NCI-H187 (cell line): ENCODE data around the gene LMAN1.

ENCODE experiments used
- DNase-seq, 2 experiments: peaks; one replicate each; lab custom pipeline; 2025; lab: John Stamatoyannopoulos, UW

Gene LMAN1

DNA sequence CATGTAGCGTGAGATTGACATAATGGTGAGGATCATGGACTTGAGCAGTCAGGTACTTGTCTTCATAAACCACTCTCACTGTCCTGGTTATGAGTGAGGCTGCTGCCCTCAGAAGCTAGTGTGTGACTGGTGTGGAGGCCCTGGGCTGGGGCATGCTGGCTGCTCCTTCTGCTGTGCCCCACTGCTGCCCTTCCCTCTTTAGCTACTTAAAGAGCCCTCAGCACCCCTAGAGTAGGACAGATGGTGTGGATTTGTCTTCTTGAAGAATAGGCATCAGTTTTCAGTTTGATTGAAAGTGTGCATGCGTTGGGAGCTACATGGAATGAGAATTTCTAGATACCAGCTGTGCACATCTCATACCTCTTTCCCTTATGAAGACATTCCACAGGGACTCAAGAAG lies 56.1 kb downstream of the LMAN1 start:
- DNase-seq: no peak

DNA sequence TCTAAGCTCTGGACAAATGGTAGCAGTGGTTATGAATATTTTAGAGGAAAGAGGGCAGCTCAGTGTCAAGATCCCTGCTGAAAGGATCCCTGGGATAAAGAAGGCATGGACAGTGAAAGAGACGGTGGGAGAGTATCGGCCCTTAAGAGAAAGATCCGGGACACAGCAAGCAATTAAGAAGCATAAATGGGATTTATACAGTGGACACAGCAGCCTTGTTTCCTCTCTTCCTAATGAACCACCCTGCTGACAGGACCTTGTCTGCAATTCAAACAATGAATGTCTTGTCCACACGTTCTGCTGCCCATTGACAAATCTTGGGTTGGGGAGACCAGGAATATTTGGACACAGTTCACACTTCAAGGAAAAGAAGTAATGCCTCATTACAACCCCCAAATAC lies 57.1 kb downstream of the LMAN1 start:
- no peak for DNase-seq

DNA sequence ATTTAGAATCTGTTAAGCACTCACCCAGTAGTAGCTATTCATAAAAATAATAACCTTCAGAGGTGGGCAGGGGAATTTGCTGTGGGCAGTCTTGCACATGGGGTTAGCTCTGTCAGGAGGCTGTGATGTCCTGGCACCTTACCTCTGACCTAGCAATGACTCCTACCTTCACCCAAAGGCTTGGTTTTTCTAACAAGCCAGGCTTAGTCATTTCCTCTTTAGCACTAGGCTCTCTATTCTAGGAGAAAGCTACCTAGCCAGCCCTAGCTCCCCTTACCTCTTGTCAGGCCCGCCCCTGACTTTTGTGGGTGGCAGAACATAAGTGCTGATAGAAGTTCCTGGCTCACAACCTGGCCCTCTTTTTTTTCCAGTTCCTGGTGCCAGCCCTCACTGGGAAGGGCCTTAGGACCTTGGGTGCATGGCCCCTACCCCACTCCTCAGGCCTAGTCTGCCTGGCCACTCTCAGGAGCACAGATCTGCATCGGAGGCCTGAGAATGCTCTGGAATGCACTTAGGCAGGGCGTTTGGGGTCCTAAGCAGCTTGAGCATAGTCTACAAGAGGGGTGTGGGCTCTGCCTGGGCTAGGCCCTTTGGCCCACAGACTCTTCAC lies 58.3 kb downstream of the LMAN1 start:
- DNase-seq: no peak

DNA sequence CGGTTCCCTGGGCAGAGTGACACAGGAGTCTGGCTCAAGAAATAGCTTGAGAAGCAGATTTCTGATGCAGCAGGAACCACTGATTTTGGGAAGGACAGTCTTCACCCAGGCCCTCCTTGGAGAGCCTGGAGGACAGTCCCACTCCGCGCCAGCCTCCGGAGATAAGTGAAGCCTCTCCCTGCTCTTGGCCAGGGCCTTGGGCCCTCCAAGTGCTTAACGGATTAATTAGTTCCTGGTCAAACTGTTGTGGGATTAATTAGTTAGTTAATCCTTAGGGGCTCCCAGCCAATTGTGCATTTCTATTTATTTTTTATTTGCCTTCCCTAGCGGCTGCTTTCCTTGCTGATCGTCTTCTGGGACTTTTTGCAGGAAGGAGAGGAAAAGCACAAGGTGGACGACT lies 60.2 kb downstream of the LMAN1 start:
- DNase-seq: no peak

DNA sequence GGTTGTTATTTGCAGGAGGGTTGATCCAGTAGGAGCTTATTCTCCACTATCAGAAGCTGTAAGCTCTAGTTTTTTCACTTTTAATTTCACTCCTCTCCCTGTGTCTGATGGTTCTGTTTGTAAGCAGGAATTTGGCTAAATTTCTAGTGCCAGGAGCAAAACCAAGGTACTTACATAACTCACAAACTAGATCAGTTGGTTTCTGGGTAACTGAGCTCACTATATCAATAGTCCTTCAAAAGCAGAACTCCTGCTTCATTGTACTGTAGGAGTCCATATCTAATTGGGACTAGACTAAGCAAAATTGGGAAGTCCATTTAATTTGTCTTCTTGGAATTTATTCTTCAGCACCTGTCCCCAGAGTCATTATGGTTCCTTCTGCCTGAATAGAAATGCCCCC lies 65.7 kb downstream of the LMAN1 start:
- DNase-seq: no peak

DNA sequence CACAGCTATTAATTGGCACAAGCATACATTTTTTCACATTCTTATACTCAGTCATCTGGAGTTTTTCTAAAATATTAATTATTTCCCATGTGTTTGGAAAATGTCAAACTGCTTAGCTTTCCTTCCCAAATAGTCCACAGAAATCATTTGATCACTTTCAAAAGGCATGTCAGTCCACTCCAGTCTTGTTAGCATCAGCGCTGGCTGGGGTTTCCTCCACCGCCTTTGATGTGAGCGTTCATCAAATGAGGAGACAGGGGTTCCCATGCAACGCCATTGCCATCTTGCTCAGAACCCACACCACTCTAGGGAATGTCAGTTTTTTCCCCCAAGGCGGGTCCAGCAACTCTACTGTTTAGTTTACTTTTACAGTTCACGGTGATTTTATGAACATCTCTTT lies 72.7 kb downstream of the LMAN1 start:
- no peak for DNase-seq

DNA sequence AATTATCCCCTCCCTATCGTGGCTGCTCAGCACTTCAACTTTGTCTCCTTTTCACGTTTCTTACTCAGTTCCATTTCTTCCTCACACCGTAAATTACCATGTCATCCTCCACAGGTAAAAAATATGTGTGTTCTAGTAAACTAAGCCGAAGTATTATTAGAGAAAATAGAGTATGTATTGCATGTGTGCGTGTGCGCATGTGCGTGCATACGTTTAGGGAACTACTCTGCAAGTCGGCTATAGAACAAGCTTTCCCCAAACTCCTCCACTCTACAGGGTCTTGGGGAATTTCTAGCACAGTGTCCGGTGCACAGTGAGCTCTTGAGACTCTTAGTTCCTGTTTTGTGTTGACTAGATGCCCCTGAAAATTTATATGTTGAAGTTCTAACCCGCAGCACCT lies 76.7 kb downstream of the LMAN1 start:
- DNase-seq: no peak

DNA sequence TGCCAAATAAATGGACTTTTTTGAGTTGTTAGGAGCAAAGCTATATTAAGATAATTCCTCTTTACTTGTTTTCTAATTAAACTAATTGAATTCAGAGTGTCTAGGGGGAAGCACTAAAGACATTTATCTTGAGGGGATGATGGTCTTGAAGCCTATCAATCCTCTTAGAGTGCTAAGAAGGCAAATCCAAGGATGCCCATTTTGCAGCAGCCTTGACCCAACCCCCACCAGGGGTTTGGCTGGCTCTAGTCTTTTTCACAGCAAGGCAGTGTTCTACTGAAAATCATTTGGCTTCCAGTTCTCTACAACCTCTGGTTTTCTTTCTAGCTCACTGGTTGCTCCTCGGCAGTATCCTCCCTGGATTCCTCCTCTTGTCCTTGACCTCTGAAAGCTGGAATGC lies 79.3 kb downstream of the LMAN1 start:
- DNase-seq: no peak

DNA sequence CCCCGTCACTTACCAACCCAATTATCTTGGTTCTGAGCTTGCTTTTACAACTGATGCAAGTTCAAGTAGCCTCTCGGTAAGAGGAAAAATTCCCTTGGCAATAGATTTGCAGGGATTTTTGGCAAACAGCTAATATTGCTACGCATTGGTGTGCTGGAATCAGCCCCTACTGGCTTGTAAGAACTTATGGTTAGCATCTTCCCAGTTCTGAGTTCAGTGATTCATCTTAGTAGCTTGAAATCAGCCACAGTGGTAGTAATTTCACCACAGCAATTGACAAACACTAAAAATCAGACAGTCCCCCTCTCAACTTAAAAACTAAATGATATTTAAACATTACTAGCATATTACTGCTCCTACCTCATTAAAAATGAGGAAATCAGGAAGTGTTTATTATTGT lies 79.9 kb downstream of the LMAN1 start:
- DNase-seq: no peak

DNA sequence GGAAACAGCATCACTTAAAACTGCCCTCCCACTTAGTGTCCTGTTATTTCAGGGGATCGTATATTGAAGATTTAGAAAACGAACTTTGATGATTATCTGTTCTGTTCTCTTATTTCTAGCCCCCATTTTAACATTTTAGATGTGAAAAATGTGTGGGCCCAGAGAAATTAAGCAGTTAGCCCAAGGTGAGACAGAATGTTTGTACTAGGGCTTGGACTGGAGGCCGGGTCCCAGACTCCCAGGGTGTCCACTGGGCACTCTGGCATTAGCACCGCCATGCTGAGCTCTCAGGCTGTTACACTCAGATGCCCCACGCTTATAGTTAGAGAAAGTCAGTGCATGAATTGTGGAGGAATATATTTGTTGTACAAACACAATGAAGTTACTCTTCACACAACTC lies 80.3 kb downstream of the LMAN1 start:
- DNase-seq: no peak
